H1 (cell line): ENCODE results near the gene CPED1.

Experiments used
- CHD2 ChIP-seq: IDR thresholded peaks from 2 replicates; pipeline ENCODE4 v1.6.1; 2012; ENCODE audit warnings: low read length, improper control_type of control experiment
- CTCF ChIP-seq, 3 experiments: IDR thresholded peaks; 1 replicate in 2 of 3; 2 replicates in 1 of 3; pipeline versions ENCODE4 v1.5.1 to v1.6.1; 2011; ENCODE audit warnings: low read length in 3 of 3, mild to moderate bottlenecking in 3 of 3, inconsistent platforms in 2 of 3, low read depth in 1 of 3, moderate library complexity in 1 of 3; ENCODE audit not compliant: insufficient read depth in 1 of 3; ENCODE audit errors: control extremely low read depth in 1 of 3
- E2F6 ChIP-seq: IDR thresholded peaks from 2 replicates; pipeline ENCODE4 v1.6.1; 2012; ENCODE audit warnings: inconsistent platforms
- EP300 ChIP-seq, 2 experiments: IDR thresholded peaks; 1 replicate in 1 of 2; 2 replicates in 1 of 2; pipeline ENCODE4 v1.6.1; 2011 to 2012; ENCODE audit warnings: low read depth in 2 of 2, low read length in 2 of 2, mild to moderate bottlenecking in 2 of 2, borderline replicate concordance in 1 of 2, inconsistent platforms in 1 of 2, moderate library complexity in 1 of 2
- HDAC2 ChIP-seq, 2 experiments: fragments of 300-600 bp in 1 of 2; sonication (generic) in 1 of 2; IDR thresholded peaks; 2 replicates each; pipeline ENCODE4 v1.6.1; 2011 to 2012; ENCODE audit warnings: low read depth in 2 of 2, low read length in 2 of 2, mild to moderate bottlenecking in 2 of 2, moderate library complexity in 2 of 2, borderline replicate concordance in 1 of 2, inconsistent platforms in 1 of 2
- MAX ChIP-seq: IDR thresholded peaks from 2 replicates; pipeline ENCODE4 v1.6.1; 2012; ENCODE audit warnings: inconsistent platforms
- POLR2A ChIP-seq, 2 experiments: IDR thresholded peaks; 1 replicate in 1 of 2; 2 replicates in 1 of 2; pipeline ENCODE4 v1.6.1; 2011; ENCODE audit warnings: low read depth in 2 of 2, low read length in 2 of 2, mild to moderate bottlenecking in 2 of 2; ENCODE audit errors: control extremely low read depth in 1 of 2
- RAD21 ChIP-seq, 2 experiments: IDR thresholded peaks in 1 of 2; conservative IDR thresholded peaks in 1 of 2; 2 replicates each; pipeline ENCODE4 v1.6.1; 2011; ENCODE audit warnings: low read depth in 2 of 2, low read length in 2 of 2, improper control_type of control experiment in 1 of 2, inconsistent platforms in 1 of 2, mild to moderate bottlenecking in 1 of 2, moderate library complexity in 1 of 2
- YY1 ChIP-seq: IDR thresholded peaks from 2 replicates; pipeline ENCODE4 v1.6.1; 2011; ENCODE audit warnings: low read depth, mild to moderate bottlenecking, low read length
- ZNF274 ChIP-seq: IDR thresholded peaks from 2 replicates; pipeline ENCODE4 v1.7.0; 2012; ENCODE audit warnings: low read length, borderline replicate concordance; ENCODE audit errors: extremely low read depth

- no peak for TF ChIP-seq CTCF (IDR thresholded peaks at IDR 0.05; ENCODE audit: control extremely low read depth in 1 of 3, insufficient read depth in 1 of 3, low read depth in 1 of 3, low read length in 3 of 3)
- no peak for TF ChIP-seq POLR2A (IDR thresholded peaks at IDR 0.05; ENCODE audit: control extremely low read depth in 1 of 2, low read depth in 2 of 2, low read length in 2 of 2)
- no peak for TF ChIP-seq MAX
- TF ChIP-seq HDAC2 (IDR thresholded peaks at IDR 0.05; ENCODE audit: borderline replicate concordance in 1 of 2, low read depth in 2 of 2, low read length in 2 of 2), result no peak
- no peak for TF ChIP-seq RAD21 (IDR thresholded peaks at IDR 0.05 in 1 of 2, conservative IDR thresholded peaks at IDR 0.05 in 1 of 2; ENCODE audit: low read depth in 2 of 2, low read length in 2 of 2)
- TF ChIP-seq EP300 (IDR thresholded peaks at IDR 0.05; ENCODE audit: borderline replicate concordance in 1 of 2, low read depth in 2 of 2, low read length in 2 of 2), result no peak
- no peak for TF ChIP-seq CHD2
- no peak for TF ChIP-seq E2F6
- TF ChIP-seq ZNF274, result no peak
- no peak for TF ChIP-seq YY1
Observed at GRCh38 chr7:121205777-121206176, 217.3 kb downstream of the CPED1 start.
